Uterus (tissue), 4 donors: ENCODE results near the gene KIF2A. TPM values are rescaled to one million over a fixed set of nuclear protein-coding genes. Genes with fewer than 3 reads are reported as not detected.

Source experiments
- DNase-seq, 2 donors: peaks; one replicate each; pipeline ENCODE4 v3.0.0-alpha.2; 2019 to 2020
- H3K27ac ChIP-seq, 2 donors: fragments of 200-600 bp; sonication (generic); 1 replicate in 1 of 2; 2 replicates in 1 of 2; pipeline ENCODE4 v1.5.1; 2016 to 2018
- H3K27me3 ChIP-seq, 2 donors: fragments of 200-600 bp; sonication (generic); one replicate each; pipeline ENCODE4 v1.5.1; 2018 to 2019; ENCODE audit warnings: control low read depth in 1 of 2
- H3K36me3 ChIP-seq, 2 donors: fragments of 200-600 bp; sonication (generic); one replicate each; pipeline ENCODE4 v1.5.1; 2019; ENCODE audit warnings: control low read depth in 1 of 2
- H3K4me1 ChIP-seq, 2 donors: fragments of 200-600 bp; sonication (generic); one replicate each; pipeline ENCODE4 v1.5.1; 2018 to 2019; ENCODE audit warnings: control low read depth in 1 of 2
- H3K4me3 ChIP-seq, 2 donors: fragments of 200-600 bp; sonication (generic); 1 replicate in 1 of 2; 2 replicates in 1 of 2; pipeline ENCODE4 v1.5.1; 2018 to 2019; ENCODE audit warnings: mild to moderate bottlenecking in 1 of 2
- H3K9me3 ChIP-seq, 2 donors: fragments of 200-600 bp; sonication (generic); one replicate each; pipeline ENCODE4 v1.5.1; 2019; ENCODE audit warnings: control low read depth in 1 of 2
- CTCF ChIP-seq, 4 experiments: fragments of 200-600 bp in 2 of 4; fragments of 450-650 bp in 2 of 4; sonication (generic) in 2 of 4; IDR thresholded peaks; one replicate each; pipeline ENCODE4 v1.5.1; 2016 to 2019; ENCODE audit warnings: antibody characterized with exemption in 4 of 4, mild to moderate bottlenecking in 2 of 4, moderate library complexity in 1 of 4
- POLR2A ChIP-seq, 2 donors: fragments of 450-650 bp; IDR thresholded peaks; one replicate each; pipeline ENCODE4 v1.6.1; 2016; ENCODE audit warnings: antibody characterized with exemption in 2 of 2, mild to moderate bottlenecking in 1 of 2, moderate library complexity in 1 of 2
- intact Hi-C: fragments of 100-400 bp; cut with DNase I; formaldehyde crosslinking; loops from one replicate; pipeline ENCODE4 v1.15.1; 2023; ENCODE audit warnings: low total_unique reads
- total RNA-seq, 4 donors: library from RNA; depleted of rRNA in 3 of 4; stranded (reverse); fragments of >200 nt in 3 of 4; gene quantifications; one replicate each; pipeline versions ENCODE4 v1.1.0 to v1.2.4, GENCODE V29; 2014 to 2023
- donor health status: DM: yes; HTN: yes; CAD: no.

Gene KIF2A
- total RNA-seq, 4 donors from 2014 or later = 32.8 to 116 (median 39.4) TPM

DNA sequence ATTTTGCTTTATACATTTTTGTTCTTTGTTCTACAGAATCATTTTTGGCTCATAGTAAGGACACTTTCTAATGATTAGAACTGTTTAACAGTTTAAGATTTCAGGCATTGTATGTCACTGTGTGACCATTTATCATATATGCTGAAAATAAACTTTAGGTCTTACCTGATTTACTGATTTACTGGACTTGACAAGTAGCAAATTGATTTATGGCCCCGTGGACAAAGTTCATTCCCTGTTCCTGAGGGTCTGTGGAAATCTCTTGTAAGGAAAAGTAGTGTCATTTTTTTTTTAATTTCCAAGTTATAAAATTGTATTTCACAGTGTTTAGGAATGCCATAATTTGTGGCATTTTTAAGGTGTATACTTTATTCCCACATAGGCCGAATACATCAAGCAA is 40.7 kb downstream of the KIF2A start:
- Histone ChIP-seq H3K27me3 (no peaks in the 10 kb centered on the region), H3K9me3 (no peaks in the 10 kb centered on the region), H3K4me1 (no peaks in the 10 kb centered on the region), H3K4me3 (no peak overlapping the region), H3K36me3 (no peaks in the 10 kb centered on the region), H3K27ac (no peak overlapping the region)
- no peak for DNase-seq
- TF ChIP-seq POLR2A (IDR thresholded peaks at IDR 0.05) (no peak), CTCF (IDR thresholded peaks at IDR 0.05) (no peak)
- intact Hi-C loops = no loop called here

DNA sequence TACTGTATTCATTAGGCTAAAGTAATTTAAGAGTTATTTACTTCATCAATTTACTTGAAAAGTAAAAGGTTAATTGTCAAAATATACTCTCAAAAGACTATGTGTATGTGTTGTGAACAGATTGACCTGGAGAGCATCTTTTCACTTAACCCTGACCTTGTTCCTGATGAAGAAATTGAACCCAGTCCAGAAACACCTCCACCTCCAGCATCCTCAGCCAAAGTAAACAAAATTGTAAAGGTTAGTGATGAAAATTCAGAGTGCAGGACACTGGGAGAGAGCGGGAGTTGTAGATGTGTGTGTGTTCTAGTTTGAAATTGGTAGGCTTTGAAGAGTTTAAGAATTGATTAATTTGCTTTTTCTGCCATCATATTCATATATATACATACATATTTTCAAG is 41.9 kb downstream of the KIF2A start:
- TF ChIP-seq POLR2A (IDR thresholded peaks at IDR 0.05) (no peak), CTCF (IDR thresholded peaks at IDR 0.05) (no peak)
- DNase-seq = no peak
- no peak overlapping the region for H3K4me3 ChIP-seq
- no peaks in the 10 kb centered on the region for H3K36me3 ChIP-seq
- H3K4me1 ChIP-seq = no peaks in the 10 kb centered on the region
- H3K27ac ChIP-seq = no peak overlapping the region
- intact Hi-C loops = no loop called here
- H3K9me3 ChIP-seq = no peaks in the 10 kb centered on the region
- no peaks in the 10 kb centered on the region for H3K27me3 ChIP-seq

GRCh38 chr5:62348723-62349481 is 42.9 kb downstream of the KIF2A start:
- Histone ChIP-seq H3K4me3 (no peak overlapping the region), H3K4me1 (no peaks in the 10 kb centered on the region), H3K27ac (no peak overlapping the region), H3K36me3 (no peaks in the 10 kb centered on the region), H3K27me3 (no peaks in the 10 kb centered on the region), H3K9me3 (no peaks in the 10 kb centered on the region)
- TF ChIP-seq CTCF (IDR thresholded peaks at IDR 0.05) (no peak), POLR2A (IDR thresholded peaks at IDR 0.05) (no peak)
- intact Hi-C loops = no loop called here
- no peak for DNase-seq

GRCh38 chr5:62354028-62354874 is 48.2 kb downstream of the KIF2A start:
- no peak overlapping the region for H3K4me3 ChIP-seq
- no peaks in the 10 kb centered on the region for H3K9me3 ChIP-seq
- no peaks in the 10 kb centered on the region for H3K4me1 ChIP-seq
- no peaks in the 10 kb centered on the region for H3K27me3 ChIP-seq
- H3K36me3 ChIP-seq = no peaks in the 10 kb centered on the region
- DNase-seq = no peak
- no peak overlapping the region for H3K27ac ChIP-seq
- intact Hi-C loops = no loop called here
- TF ChIP-seq CTCF (IDR thresholded peaks at IDR 0.05) (peak; percentile 51 to 59 (median 59)), POLR2A (IDR thresholded peaks at IDR 0.05) (no peak)

- Histone ChIP-seq H3K9me3 (no peaks in the 10 kb centered on the region), H3K36me3 (no peaks in the 10 kb centered on the region), H3K27me3 (no peaks in the 10 kb centered on the region), H3K4me1 (no peaks in the 10 kb centered on the region), H3K4me3 (no peak overlapping the region), H3K27ac (no peak overlapping the region)
- DNase-seq = no peak
- TF ChIP-seq CTCF (IDR thresholded peaks at IDR 0.05) (no peak), POLR2A (IDR thresholded peaks at IDR 0.05) (no peak)
- intact Hi-C loops = no loop called here
Measured at GRCh38 chr5:62362701-62363100, 56.7 kb downstream of the KIF2A start.
